NCI-H226 (cell line): Measurements from ENCODE around the gene PLEKHG3.

Experiments
- DNase-seq: peaks from one replicate; pipeline ENCODE4 v3.0.0-alpha.2; 2015

Gene PLEKHG3

GRCh38 chr14:64792231-64792630 lies 88.0 kb downstream of the PLEKHG3 start:
- DNase-seq: no peak

- no peak for DNase-seq
Observed at GRCh38 chr14:64792871-64793560, 88.8 kb downstream of the PLEKHG3 start.

- DNase-seq: no peak
Observed at GRCh38 chr14:64795211-64795610, 91.0 kb downstream of the PLEKHG3 start.

- DNase-seq: no peak
Observed at GRCh38 chr14:64795921-64796320, 91.7 kb downstream of the PLEKHG3 start.

- no peak for DNase-seq
Observed at GRCh38 chr14:64796369-64796768, 92.1 kb downstream of the PLEKHG3 start.

GRCh38 chr14:64799555-64799954 lies 95.3 kb downstream of the PLEKHG3 start:
- no peak for DNase-seq
